ENCODE data around the gene FADS6. TPM values are rescaled to one million over a fixed set of nuclear protein-coding genes. Genes with fewer than 3 reads are reported as not detected.
"Not testable (repeated sequence)": the region's sequence is repeated elsewhere in the genome, so short reads cannot be mapped to it uniquely, and the experiment has no call there.

FADS6 gene
- total RNA-seq, 1 donor from 2014 or later = not detected

DNA sequence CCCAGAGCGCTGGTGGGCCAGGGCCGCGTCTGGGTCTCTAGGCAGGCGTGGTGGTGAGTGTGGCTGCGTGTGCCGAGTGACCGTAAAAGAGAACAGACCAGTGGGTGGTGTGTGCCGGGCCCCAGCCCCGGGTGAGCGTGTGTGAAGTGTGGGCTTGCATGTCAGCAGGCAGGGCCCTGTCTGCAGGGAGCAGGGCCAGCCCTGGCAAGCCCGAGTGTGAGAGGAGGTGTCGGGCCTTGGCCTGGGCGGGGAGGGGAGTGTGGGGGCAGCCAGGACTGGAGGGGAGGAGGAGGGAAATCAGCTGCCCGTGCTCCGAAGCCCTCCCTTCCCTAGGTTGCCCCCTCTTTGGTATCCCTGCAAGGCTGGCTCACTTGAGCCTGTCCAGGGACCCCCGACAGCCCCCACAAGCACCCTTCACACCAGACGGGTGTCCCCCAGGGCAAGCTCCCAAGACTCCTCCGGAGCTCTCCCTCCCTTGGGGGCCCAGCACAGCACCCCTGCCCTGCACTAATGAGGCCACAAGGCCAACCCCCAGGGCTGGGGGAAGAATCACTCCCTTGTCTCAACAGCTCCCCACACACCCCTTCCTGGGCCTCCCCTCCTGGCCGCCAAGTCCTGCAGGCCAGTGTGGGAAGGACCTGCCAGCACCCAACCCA lies 27.7 kb upstream of the FADS6 start:
- no peak for DNase-seq (ENCODE audit: low read depth)

- no peak for DNase-seq (ENCODE audit: low read depth)
These were observed 27.2 kb upstream of the FADS6 start for GRCh38 chr17:74920642-74921025.

- no peak for DNase-seq (ENCODE audit: low read depth)
These were observed 26.8 kb upstream of the FADS6 start for GRCh38 chr17:74920306-74920620.

DNA sequence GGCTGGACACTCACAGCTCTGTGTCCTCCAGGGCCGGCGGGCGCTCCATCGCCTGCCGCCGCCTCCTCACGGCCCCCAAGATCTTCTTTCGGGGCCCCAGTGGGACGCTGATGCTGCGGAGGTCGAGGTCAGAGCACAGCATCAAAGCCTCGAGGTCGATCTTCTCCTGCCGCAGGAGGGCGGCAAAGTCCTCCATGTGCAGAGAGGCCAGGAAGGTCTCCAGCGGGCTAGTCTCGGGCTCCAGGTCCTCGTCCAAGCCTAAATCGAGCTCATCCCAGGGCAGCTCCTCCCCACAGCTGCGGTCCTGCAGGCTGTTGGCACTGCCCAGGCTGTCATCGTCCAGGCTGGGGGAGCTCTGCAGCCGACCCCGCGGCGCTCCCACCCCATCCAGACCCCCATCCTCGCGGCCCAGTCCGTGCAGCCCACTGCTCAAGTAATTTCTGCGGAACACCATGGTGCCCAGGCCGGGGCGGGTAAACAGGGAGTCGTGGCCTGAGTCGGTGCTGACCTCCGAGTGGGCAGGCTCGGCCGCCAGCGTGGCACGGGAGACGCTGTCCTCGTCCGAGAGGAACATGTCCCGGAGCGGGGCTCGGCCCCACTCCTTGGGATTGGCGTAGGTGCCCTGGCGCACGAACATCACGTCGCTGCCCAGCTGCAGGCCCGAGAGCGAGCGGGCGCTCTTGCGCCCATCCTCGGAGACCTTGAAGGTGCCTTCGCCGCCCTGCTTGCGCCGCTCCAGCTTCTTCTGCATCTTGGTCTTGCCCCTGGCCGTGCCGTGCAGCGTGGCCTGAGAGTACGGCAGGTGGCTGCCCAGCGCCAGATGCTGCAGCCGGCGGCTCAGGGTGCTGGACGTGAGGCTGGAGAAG lies 26.2 kb upstream of the FADS6 start:
- DNase-seq (ENCODE audit: low read depth) = no peak

- DNase-seq (ENCODE audit: low read depth) = no peak
These were observed 25.5 kb upstream of the FADS6 start for GRCh38 chr17:74918906-74919305.

DNA sequence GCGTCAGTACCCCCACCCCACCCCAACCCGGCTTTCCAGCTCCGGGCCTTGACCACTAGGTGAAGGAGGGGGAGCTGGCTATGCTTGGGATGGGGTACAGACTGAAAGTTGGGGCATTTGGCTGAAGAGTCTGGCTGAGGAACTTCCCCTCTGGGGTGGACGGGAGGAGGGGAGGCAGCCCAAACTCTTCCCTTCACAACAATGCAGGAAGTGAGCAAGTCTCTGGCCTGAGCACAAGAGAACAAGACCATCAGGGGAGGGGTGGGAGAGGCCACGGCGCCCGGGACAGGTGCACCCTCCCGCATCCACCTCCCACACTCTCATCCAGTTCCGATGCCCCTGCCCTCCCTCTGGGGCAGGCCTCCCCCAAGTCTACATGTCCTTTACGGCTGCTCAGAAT lies 24.0 kb upstream of the FADS6 start:
- DNase-seq (ENCODE audit: low read depth) = no peak

- DNase-seq (ENCODE audit: low read depth) = no peak
These were observed 23.4 kb upstream of the FADS6 start for GRCh38 chr17:74916851-74917199.

GRCh38 chr17:74916136-74916850 lies 22.9 kb upstream of the FADS6 start:
- DNase-seq (ENCODE audit: low read depth) = no peak

DNA sequence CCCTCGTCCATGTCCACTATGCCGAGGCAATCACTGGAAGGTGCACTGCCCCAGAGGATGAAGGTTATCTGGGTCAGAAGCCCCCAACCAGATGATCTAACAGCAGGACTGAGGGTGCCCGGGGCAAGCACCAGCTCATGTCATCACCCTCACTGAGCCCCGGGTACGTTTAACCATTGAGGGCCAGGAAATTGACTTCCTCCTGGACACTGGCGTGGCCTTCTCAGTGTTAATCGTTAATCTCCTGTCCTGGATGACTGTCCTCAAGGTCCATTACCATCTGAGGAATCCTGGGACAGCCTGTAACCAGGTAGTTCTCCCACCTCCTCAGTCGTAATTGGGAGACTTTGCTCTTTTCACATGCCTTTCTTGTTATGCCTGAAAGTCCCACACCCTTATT lies 18.0 kb upstream of the FADS6 start:
- not testable (repeated sequence) for DNase-seq (ENCODE audit: low read depth)

DNA sequence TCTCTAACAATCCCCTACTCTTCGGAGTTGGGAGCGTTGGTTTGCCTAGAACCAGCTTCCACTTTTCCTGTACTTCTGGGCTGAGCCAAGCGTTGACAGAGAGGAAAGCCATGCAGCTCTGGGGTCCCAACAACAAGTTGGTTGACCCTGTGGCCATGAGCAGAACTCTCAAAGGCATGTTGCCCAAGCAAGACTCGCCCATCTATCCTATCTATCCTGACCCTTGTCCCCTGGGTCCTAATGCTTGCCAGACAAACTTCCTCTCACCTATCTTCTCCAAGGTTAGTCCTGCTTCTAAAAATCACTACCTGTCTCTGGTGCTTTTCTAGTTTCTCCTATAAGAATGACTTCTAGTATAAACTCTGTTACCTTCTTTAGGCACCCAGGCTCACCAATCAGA lies 15.7 kb upstream of the FADS6 start:
- DNase-seq (ENCODE audit: low read depth) = not testable (repeated sequence)

GRCh38 chr17:74907012-74907411 lies 13.6 kb upstream of the FADS6 start:
- no peak for DNase-seq (ENCODE audit: low read depth)

DNA sequence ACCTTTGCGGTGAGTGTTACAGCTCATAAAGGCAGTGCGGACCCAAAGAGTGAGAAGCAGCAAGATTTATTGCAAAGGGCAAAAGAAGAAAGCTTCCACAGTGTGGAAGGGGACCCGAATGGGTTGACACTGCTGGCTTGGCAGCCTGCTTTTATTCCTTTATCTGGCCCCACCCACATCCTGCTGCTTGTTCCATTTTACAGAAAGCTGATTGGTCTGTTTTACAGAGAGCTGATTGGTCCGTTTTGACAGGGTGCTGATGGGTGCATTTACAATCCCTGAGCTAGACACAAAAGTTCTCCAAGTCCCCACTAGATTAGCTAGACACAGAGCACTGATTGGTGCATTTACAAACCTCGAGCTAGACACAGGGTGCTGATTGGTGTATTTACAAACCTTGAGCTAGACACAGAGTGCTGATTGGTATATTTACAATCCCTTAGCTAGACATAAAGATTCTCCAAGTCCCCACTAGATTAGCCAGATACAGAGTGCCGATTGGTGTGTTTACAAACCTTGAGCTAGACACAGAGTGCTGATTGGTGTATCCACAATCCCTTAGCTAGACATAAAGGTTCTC lies 12.9 kb upstream of the FADS6 start:
- not testable (repeated sequence) for DNase-seq (ENCODE audit: low read depth)

DNA sequence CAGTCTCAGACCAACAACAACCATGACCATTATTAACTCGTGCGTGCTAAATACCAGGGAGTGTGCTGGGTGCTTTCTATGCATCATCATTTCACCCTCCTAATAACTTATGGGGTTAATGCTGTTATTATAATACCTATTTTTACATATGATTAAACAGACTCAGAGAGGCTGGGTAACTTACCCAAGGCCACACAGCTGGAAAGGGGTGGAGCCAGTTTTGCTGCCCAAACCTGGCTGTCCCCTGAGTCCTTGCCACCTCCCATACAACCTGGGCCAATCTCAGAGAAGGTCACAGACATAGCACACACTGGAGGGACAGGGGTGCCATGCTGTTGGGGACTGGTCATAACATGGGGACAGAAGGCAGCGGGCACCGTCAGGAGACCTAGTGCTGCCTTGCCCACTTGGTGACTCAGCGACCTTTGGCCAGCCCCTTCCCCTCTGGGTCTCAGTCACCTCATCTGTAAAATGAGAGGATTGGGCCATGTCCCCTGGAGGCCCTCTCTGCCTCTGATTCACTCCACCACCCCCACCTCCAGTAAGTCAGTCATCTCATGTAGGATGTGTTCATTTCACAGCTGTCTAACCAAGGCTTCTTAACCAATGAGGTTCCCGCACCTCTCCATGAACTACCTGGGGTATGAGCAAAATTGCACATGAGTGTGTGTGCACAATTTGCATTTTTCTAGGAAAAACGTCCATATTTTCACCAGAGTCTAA lies 11.4 kb upstream of the FADS6 start:
- DNase-seq (ENCODE audit: low read depth) = no peak

GRCh38 chr17:74903671-74904070 lies 10.2 kb upstream of the FADS6 start:
- no peak for DNase-seq (ENCODE audit: low read depth)

GRCh38 chr17:74903034-74903433 lies 9.6 kb upstream of the FADS6 start:
- no peak for DNase-seq (ENCODE audit: low read depth)

- DNase-seq (ENCODE audit: low read depth) = no peak
These were observed 8.1 kb upstream of the FADS6 start for GRCh38 chr17:74901353-74902135.

GRCh38 chr17:74900208-74900607 lies 6.8 kb upstream of the FADS6 start:
- no peak for DNase-seq (ENCODE audit: low read depth)

DNA sequence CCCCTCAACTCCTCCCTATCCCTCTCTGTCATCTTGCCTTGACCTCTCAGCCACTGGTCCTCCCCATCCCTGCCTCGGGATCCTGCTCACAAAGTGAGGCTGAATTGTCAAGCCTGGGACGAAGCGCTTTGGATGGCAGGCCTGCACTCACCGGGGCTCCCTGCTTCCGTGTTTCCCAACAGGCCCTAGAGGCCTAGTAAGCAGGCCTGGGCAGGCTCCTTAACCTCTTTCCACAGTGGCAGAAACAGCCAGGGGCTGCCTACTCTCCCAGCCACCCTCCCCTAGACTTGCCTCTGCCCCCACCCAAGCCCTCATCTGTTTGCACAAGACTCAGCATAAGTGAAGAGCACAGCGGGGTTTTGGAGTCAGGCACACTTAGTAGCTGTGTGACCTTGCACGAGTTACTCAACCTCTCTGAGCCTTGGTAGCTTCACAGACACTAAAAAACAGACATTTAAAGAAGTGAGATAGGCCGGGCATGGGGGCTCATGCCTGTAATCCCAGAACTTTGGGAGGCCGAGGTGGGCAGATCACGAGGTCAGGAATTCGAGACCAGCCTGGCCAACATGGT lies 5.0 kb upstream of the FADS6 start:
- no peak for DNase-seq (ENCODE audit: low read depth)

- no peak for DNase-seq (ENCODE audit: low read depth)
These were observed 671 bp upstream of the FADS6 start for GRCh38 chr17:74893936-74894671.
